ENCODE measurements around the gene NKX1-1.
A peak's percentile ranks its signal among the peaks of the same experiment; 100 is the strongest.

Gene NKX1-1

GRCh38 chr4:1356181-1356998 is 49.9 kb downstream of the NKX1-1 start:
- peak; percentile 67 for DNase-seq

DNA sequence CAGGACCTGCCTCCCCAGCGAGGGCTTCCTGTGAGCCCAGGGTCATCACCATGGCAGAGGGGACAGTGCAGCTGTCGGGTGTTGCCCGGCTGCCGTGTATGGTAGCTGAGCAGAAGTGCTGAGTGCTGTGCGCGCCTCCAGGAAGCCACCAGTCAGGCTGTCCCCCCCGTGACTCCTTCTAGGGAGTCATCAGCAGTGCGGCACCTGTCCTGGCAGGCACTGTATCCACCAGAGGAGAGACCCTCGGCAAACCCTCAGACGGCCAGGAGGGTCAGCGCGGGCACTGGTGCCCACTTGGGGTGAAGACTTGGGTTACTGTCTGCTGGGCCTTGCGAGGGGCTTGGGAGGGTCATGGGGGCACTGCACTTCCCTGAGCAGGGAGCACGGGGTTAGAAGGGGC is 50.9 kb downstream of the NKX1-1 start:
- no peak for DNase-seq

DNA sequence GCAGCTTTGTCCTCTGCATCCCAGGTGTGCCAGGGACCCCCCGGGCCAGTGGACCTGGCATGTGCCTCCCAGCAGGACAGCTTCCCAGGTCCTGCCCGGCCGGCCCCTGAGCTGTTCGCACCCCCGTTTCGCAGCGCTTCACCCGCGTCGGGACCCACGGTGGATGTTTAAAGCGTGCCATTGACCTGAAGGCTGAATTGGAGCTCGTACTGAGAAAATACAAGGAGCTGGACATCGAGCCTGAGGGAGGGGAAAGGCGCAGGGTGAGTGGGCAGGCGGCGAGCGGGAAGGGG is 51.3 kb downstream of the NKX1-1 start:
- no peak for DNase-seq

- DNase-seq = no peak
Measured at GRCh38 chr4:1354136-1354982, 51.9 kb downstream of the NKX1-1 start.

- DNase-seq = no peak
Measured at GRCh38 chr4:1353186-1354055, 52.8 kb downstream of the NKX1-1 start.

All from suppressor macrophage treated with lipopolysaccharide for 4 hours (primary cell).